Measurements from ENCODE around the gene MATR3.
A peak's percentile ranks its signal among the peaks of the same experiment; 100 is the strongest.
"Not testable (repeated sequence)": the region's sequence is repeated elsewhere in the genome, so short reads cannot be mapped to it uniquely, and the experiment has no call there.

Gene MATR3

GRCh38 chr5:139293507-139294373, at the start of gene MATR3:
MATR3 (plus strand) TSS chr5:139293740; CDS start chr5:139307416, 13,676 bp downstream.
- peak; percentile 93 for DNase-seq

- DNase-seq: no peak
Observed at GRCh38 chr5:139245637-139246339, 47.8 kb upstream of the MATR3 start.

GRCh38 chr5:139246394-139246793, 47.1 kb upstream of the MATR3 start:
- no peak for DNase-seq

- no peak for DNase-seq
Observed at GRCh38 chr5:139248826-139249453, 44.6 kb upstream of the MATR3 start.

GRCh38 chr5:139251281-139251687, 42.3 kb upstream of the MATR3 start:
- no peak for DNase-seq

GRCh38 chr5:139251695-139252288, 41.7 kb upstream of the MATR3 start:
- no peak for DNase-seq

GRCh38 chr5:139253115-139253514, 40.4 kb upstream of the MATR3 start:
- DNase-seq: no peak

GRCh38 chr5:139256820-139257219, 36.7 kb upstream of the MATR3 start:
- DNase-seq: no peak

- DNase-seq: no peak
Observed at GRCh38 chr5:139262059-139262741, 31.3 kb upstream of the MATR3 start.

- DNase-seq: peak; percentile 89
Observed at GRCh38 chr5:139262742-139263445, 30.6 kb upstream of the MATR3 start.

GRCh38 chr5:139263536-139263935, 30.0 kb upstream of the MATR3 start:
- no peak for DNase-seq

- DNase-seq: no peak
Observed at GRCh38 chr5:139263946-139264345, 29.6 kb upstream of the MATR3 start.

- DNase-seq: no peak
Observed at GRCh38 chr5:139265001-139265400, 28.5 kb upstream of the MATR3 start.

GRCh38 chr5:139266236-139266635, 27.3 kb upstream of the MATR3 start:
- DNase-seq: no peak

GRCh38 chr5:139267481-139267880, 26.1 kb upstream of the MATR3 start:
- no peak for DNase-seq

- peak; percentile 74 for DNase-seq
Observed at GRCh38 chr5:139268364-139269202, 25.0 kb upstream of the MATR3 start.

GRCh38 chr5:139270718-139271117, 22.8 kb upstream of the MATR3 start:
- not testable (repeated sequence) for DNase-seq

- DNase-seq: no peak
Observed at GRCh38 chr5:139271201-139272027, 22.1 kb upstream of the MATR3 start.

GRCh38 chr5:139272471-139273321, 20.8 kb upstream of the MATR3 start:
- DNase-seq: no peak

Measured in midbrain (tissue), 1 donor.